ENCODE data around the gene DGKD.

DGKD gene

GRCh38 chr2:233342301-233342700, 12.0 kb upstream of the DGKD start:
- no peak for TF ChIP-seq CTCF (IDR thresholded peaks at IDR 0.05)

GRCh38 chr2:233343171-233343705, 11.1 kb upstream of the DGKD start:
- TF ChIP-seq CTCF (IDR thresholded peaks at IDR 0.05), result no peak

GRCh38 chr2:233346376-233346775, 7.9 kb upstream of the DGKD start:
- TF ChIP-seq CTCF (IDR thresholded peaks at IDR 0.05), result no peak

- no peak for TF ChIP-seq CTCF (IDR thresholded peaks at IDR 0.05)
These were observed 7.4 kb upstream of the DGKD start for GRCh38 chr2:233346930-233347329.

- no peak for TF ChIP-seq CTCF (IDR thresholded peaks at IDR 0.05)
These were observed 5.0 kb upstream of the DGKD start for GRCh38 chr2:233349005-233349998.

- no peak for TF ChIP-seq CTCF (IDR thresholded peaks at IDR 0.05)
These were observed 3.6 kb upstream of the DGKD start for GRCh38 chr2:233350708-233351107.

- TF ChIP-seq CTCF (IDR thresholded peaks at IDR 0.05), result no peak
These were observed 2.9 kb upstream of the DGKD start for GRCh38 chr2:233351423-233351822.

Data from LNCAP (cell line).